ENCODE data around the gene HOPX.
"Not testable (repeated sequence)": the region's sequence is repeated elsewhere in the genome, so short reads cannot be mapped to it uniquely, and the experiment has no call there.

Gene HOPX

GRCh38 chr4:56654238-56654632 is 26.9 kb downstream of the HOPX start:
- no peak for DNase-seq (ENCODE audit: low read depth in 2 of 2)

GRCh38 chr4:56653461-56654237 is 27.4 kb downstream of the HOPX start:
- peak in 1 of 2 donors; percentile 28 for DNase-seq (ENCODE audit: low read depth in 2 of 2)

GRCh38 chr4:56652196-56652595 is 28.9 kb downstream of the HOPX start:
- no peak for DNase-seq (ENCODE audit: low read depth in 2 of 2)

GRCh38 chr4:56651056-56651350 is 30.1 kb downstream of the HOPX start:
- no peak for DNase-seq (ENCODE audit: low read depth in 2 of 2)

GRCh38 chr4:56650262-56651055 is 30.6 kb downstream of the HOPX start:
- DNase-seq (ENCODE audit: low read depth in 2 of 2) = no peak

GRCh38 chr4:56649445-56650261 is 31.4 kb downstream of the HOPX start:
- no peak for DNase-seq (ENCODE audit: low read depth in 2 of 2)

- DNase-seq (ENCODE audit: low read depth in 2 of 2) = no peak
These were observed 32.3 kb downstream of the HOPX start for GRCh38 chr4:56648824-56649151.

- no peak for DNase-seq (ENCODE audit: low read depth in 2 of 2)
These were observed 32.9 kb downstream of the HOPX start for GRCh38 chr4:56648021-56648823.

- DNase-seq (ENCODE audit: low read depth in 2 of 2) = no peak
These were observed 34.8 kb downstream of the HOPX start for GRCh38 chr4:56646341-56646740.

GRCh38 chr4:56643596-56643995 is 37.5 kb downstream of the HOPX start:
- no peak for DNase-seq (ENCODE audit: low read depth in 2 of 2)

- no peak for DNase-seq (ENCODE audit: low read depth in 2 of 2)
These were observed 39.5 kb downstream of the HOPX start for GRCh38 chr4:56641494-56642051.

GRCh38 chr4:56640621-56641493 is 40.2 kb downstream of the HOPX start:
- DNase-seq (ENCODE audit: low read depth in 2 of 2) = no peak

GRCh38 chr4:56637791-56638190 is 43.3 kb downstream of the HOPX start:
- no peak for DNase-seq (ENCODE audit: low read depth in 2 of 2)

GRCh38 chr4:56637154-56637553 is 43.9 kb downstream of the HOPX start:
- DNase-seq (ENCODE audit: low read depth in 2 of 2) = no peak

GRCh38 chr4:56634954-56635353 is 46.1 kb downstream of the HOPX start:
- DNase-seq (ENCODE audit: low read depth in 2 of 2) = not testable (repeated sequence)

GRCh38 chr4:56633486-56633885 is 47.6 kb downstream of the HOPX start:
- no peak for DNase-seq (ENCODE audit: low read depth in 2 of 2)

- DNase-seq (ENCODE audit: low read depth in 2 of 2) = no peak
These were observed 50.0 kb downstream of the HOPX start for GRCh38 chr4:56630876-56631666.

GRCh38 chr4:56628592-56628991 is 52.5 kb downstream of the HOPX start:
- DNase-seq (ENCODE audit: low read depth in 2 of 2) = no peak

- no peak for DNase-seq (ENCODE audit: low read depth in 2 of 2)
These were observed 53.1 kb downstream of the HOPX start for GRCh38 chr4:56627985-56628384.

- no peak for DNase-seq (ENCODE audit: low read depth in 2 of 2)
These were observed 53.7 kb downstream of the HOPX start for GRCh38 chr4:56627375-56627774.
